Stimulated activated CD4-positive, alpha-beta T cell treated with anti-CD3 and anti-CD28 coated beads, Interleukin-1b, Interleukin-23, amount 100 ng/mL, for 24 hours (primary cell): ENCODE measurements around the gene CEACAM3.
A peak's percentile ranks its signal among the peaks of the same experiment; 100 is the strongest.

Source experiments
- DNase-seq, 4 experiments: peaks; one replicate each; pipeline ENCODE4 v3.0.0-alpha.2; 2020; ENCODE audit warnings: low read depth in 4 of 4, low spot score in 1 of 4

CEACAM3 gene

GRCh38 chr19:41792513-41793413, 3.6 kb upstream of the CEACAM3 start:
- peak; percentile 9 to 47 (median 31) for DNase-seq

- no peak for DNase-seq
Measured at GRCh38 chr19:41793414-41793727, 3.0 kb upstream of the CEACAM3 start.

GRCh38 chr19:41795031-41795461, 1.3 kb upstream of the CEACAM3 start:
- peak; percentile 39 to 60 (median 46) for DNase-seq

GRCh38 chr19:41796901-41797300, 514 bp downstream of the CEACAM3 start:
- DNase-seq, result no peak

GRCh38 chr19:41799444-41800000, 3.1 kb downstream of the CEACAM3 start:
- DNase-seq, result no peak

GRCh38 chr19:41801031-41801430, 4.6 kb downstream of the CEACAM3 start:
- no peak for DNase-seq

- no peak for DNase-seq
Measured at GRCh38 chr19:41801792-41802211, 5.4 kb downstream of the CEACAM3 start.

- no peak for DNase-seq
Measured at GRCh38 chr19:41802770-41803169, 6.4 kb downstream of the CEACAM3 start.

GRCh38 chr19:41804336-41804735, 7.9 kb downstream of the CEACAM3 start:
- DNase-seq, result no peak

- DNase-seq, result no peak
Measured at GRCh38 chr19:41807176-41807575, 10.8 kb downstream of the CEACAM3 start.

- DNase-seq, result no peak
Measured at GRCh38 chr19:41808663-41809566, 12.5 kb downstream of the CEACAM3 start.

- no peak for DNase-seq
Measured at GRCh38 chr19:41810301-41810700, 13.9 kb downstream of the CEACAM3 start.

- DNase-seq, result no peak
Measured at GRCh38 chr19:41811036-41811435, 14.6 kb downstream of the CEACAM3 start.

GRCh38 chr19:41811981-41812380, 15.6 kb downstream of the CEACAM3 start:
- no peak for DNase-seq

GRCh38 chr19:41813911-41814310, 17.5 kb downstream of the CEACAM3 start:
- DNase-seq, result no peak

- no peak for DNase-seq
Measured at GRCh38 chr19:41815301-41815700, 18.9 kb downstream of the CEACAM3 start.

- DNase-seq, result no peak
Measured at GRCh38 chr19:41816761-41817160, 20.4 kb downstream of the CEACAM3 start.

- DNase-seq, result peak in 3 of 4 experiments; percentile 15 to 19 (median 15)
Measured at GRCh38 chr19:41821003-41821735, 24.8 kb downstream of the CEACAM3 start.

- DNase-seq, result no peak
Measured at GRCh38 chr19:41837981-41838708, 41.8 kb downstream of the CEACAM3 start.

- no peak for DNase-seq
Measured at GRCh38 chr19:41839211-41839610, 42.8 kb downstream of the CEACAM3 start.
